Measurements from ENCODE around the gene TCERG1L. TPM values are rescaled to one million over a fixed set of nuclear protein-coding genes. Genes with fewer than 3 reads are reported as not detected.

TCERG1L gene
- polyA plus RNA-seq, 3 donors, result not detected

GRCh38 chr10:131358741-131359442, 47.4 kb upstream of the TCERG1L start:
- Mint-ChIP-seq H3K27me3 (ENCODE audit: low read depth in 3 of 3) (peaks cover 0 to 6% (median 2%) of the 10 kb centered on the region in 3 donors), H3K4me3 (no peak overlapping the region)

GRCh38 chr10:131356442-131356841, 44.9 kb upstream of the TCERG1L start:
- H3K79me2 ChIP-seq (ENCODE audit: insufficient read depth, low read length), result no peaks in the 10 kb centered on the region
- no peaks in the 10 kb centered on the region for H3K36me3 ChIP-seq (replicated peaks in 1 of 2; ENCODE audit: control insufficient read depth in 1 of 2, insufficient read depth in 2 of 2, low read length in 2 of 2)
- intact Hi-C loops (cut with micrococcal nuclease), result no loop called here
- TF ChIP-seq CTCF (IDR thresholded peaks at IDR 0.05), result no peak
- H3K27me3 ChIP-seq (ENCODE audit: control insufficient read depth in 2 of 2, insufficient read depth in 2 of 2, low read length in 2 of 2), result no peaks in the 10 kb centered on the region
- no peaks in the 10 kb centered on the region for H3K4me1 Mint-ChIP-seq
- no peak overlapping the region for H3K27ac Mint-ChIP-seq
- H3K4me3 ChIP-seq (replicated peaks in 1 of 3; ENCODE audit: low read depth in 2 of 3, low read length in 3 of 3), result no peak overlapping the region
- H3K4me1 ChIP-seq (ENCODE audit: control insufficient read depth in 1 of 2, insufficient read depth in 2 of 2, low read length in 2 of 2), result no peaks in the 10 kb centered on the region
- H2AFZ ChIP-seq (ENCODE audit: insufficient read depth, low read depth, low read length, poor library complexity, severe bottlenecking), result no peak overlapping the region
- no peaks in the 10 kb centered on the region for H3K36me3 Mint-ChIP-seq
- peaks cover 0 to 2% (median 2%) of the 10 kb centered on the region in 3 donors for H3K27me3 Mint-ChIP-seq (ENCODE audit: low read depth in 3 of 3)
- H3K4me2 ChIP-seq (replicated peaks; ENCODE audit: extremely low read depth, low read length, poor library complexity, severe bottlenecking), result no peak overlapping the region
- no peak for DNase-seq
- WGBS (ENCODE audit: insufficient coverage), result 100% methylated on average over 2 of the region's 7 CpGs
- peaks cover 0 to 8% (median 1%) of the 10 kb centered on the region in 7 donors for H3K9me3 Mint-ChIP-seq
- H4K20me1 ChIP-seq (ENCODE audit: insufficient read depth, low read length), result no peaks in the 10 kb centered on the region
- H3K9ac ChIP-seq (ENCODE audit: insufficient read depth, low read length, poor library complexity, severe bottlenecking), result no peak overlapping the region
- H3K9me3 ChIP-seq (replicated peaks in 1 of 2; ENCODE audit: control insufficient read depth in 1 of 2, insufficient read depth in 1 of 2, low read length in 2 of 2), result no peaks in the 10 kb centered on the region
- H3K4me3 Mint-ChIP-seq, result no peak overlapping the region
- no peak overlapping the region for H3K27ac ChIP-seq (ENCODE audit: low read depth in 1 of 2, low read length in 2 of 2)

More at GRCh38 chr10:131358741-131359442, 47.4 kb upstream of the TCERG1L start:
- Histone ChIP-seq H4K20me1 (ENCODE audit: insufficient read depth, low read length) (no peaks in the 10 kb centered on the region), H3K4me3 (replicated peaks in 1 of 3; ENCODE audit: low read depth in 2 of 3, low read length in 3 of 3) (no peak overlapping the region), H3K79me2 (ENCODE audit: insufficient read depth, low read length) (no peaks in the 10 kb centered on the region), H2AFZ (ENCODE audit: insufficient read depth, low read depth, low read length, poor library complexity, severe bottlenecking) (no peak overlapping the region), H3K4me2 (replicated peaks; ENCODE audit: extremely low read depth, low read length, poor library complexity, severe bottlenecking) (no peak overlapping the region), H3K27me3 (ENCODE audit: control insufficient read depth in 2 of 2, insufficient read depth in 2 of 2, low read length in 2 of 2) (no peaks in the 10 kb centered on the region), H3K4me1 (ENCODE audit: control insufficient read depth in 1 of 2, insufficient read depth in 2 of 2, low read length in 2 of 2) (no peaks in the 10 kb centered on the region), H3K9me3 (replicated peaks in 1 of 2; ENCODE audit: control insufficient read depth in 1 of 2, insufficient read depth in 1 of 2, low read length in 2 of 2) (no peaks in the 10 kb centered on the region), H3K27ac (ENCODE audit: low read depth in 1 of 2, low read length in 2 of 2) (no peak overlapping the region), H3K36me3 (replicated peaks in 1 of 2; ENCODE audit: control insufficient read depth in 1 of 2, insufficient read depth in 2 of 2, low read length in 2 of 2) (no peaks in the 10 kb centered on the region), H3K9ac (ENCODE audit: insufficient read depth, low read length, poor library complexity, severe bottlenecking) (no peak overlapping the region)
- 87% methylated on average over 6 of the region's 13 CpGs for WGBS (ENCODE audit: insufficient coverage)
- H3K4me1 Mint-ChIP-seq, result no peaks in the 10 kb centered on the region
- H3K9me3 Mint-ChIP-seq, result peaks cover 0 to 5% (median 1%) of the 10 kb centered on the region in 7 donors
- TF ChIP-seq CTCF (IDR thresholded peaks at IDR 0.05), result no peak
- no peaks in the 10 kb centered on the region for H3K36me3 Mint-ChIP-seq
- no peak overlapping the region for H3K27ac Mint-ChIP-seq
- no peak for DNase-seq
- intact Hi-C loops (cut with micrococcal nuclease), result no loop called here
